ENCODE measurements around the gene HACE1.
"Not testable (repeated sequence)": the region's sequence is repeated elsewhere in the genome, so short reads cannot be mapped to it uniquely, and the experiment has no call there.

Gene HACE1, protein sequence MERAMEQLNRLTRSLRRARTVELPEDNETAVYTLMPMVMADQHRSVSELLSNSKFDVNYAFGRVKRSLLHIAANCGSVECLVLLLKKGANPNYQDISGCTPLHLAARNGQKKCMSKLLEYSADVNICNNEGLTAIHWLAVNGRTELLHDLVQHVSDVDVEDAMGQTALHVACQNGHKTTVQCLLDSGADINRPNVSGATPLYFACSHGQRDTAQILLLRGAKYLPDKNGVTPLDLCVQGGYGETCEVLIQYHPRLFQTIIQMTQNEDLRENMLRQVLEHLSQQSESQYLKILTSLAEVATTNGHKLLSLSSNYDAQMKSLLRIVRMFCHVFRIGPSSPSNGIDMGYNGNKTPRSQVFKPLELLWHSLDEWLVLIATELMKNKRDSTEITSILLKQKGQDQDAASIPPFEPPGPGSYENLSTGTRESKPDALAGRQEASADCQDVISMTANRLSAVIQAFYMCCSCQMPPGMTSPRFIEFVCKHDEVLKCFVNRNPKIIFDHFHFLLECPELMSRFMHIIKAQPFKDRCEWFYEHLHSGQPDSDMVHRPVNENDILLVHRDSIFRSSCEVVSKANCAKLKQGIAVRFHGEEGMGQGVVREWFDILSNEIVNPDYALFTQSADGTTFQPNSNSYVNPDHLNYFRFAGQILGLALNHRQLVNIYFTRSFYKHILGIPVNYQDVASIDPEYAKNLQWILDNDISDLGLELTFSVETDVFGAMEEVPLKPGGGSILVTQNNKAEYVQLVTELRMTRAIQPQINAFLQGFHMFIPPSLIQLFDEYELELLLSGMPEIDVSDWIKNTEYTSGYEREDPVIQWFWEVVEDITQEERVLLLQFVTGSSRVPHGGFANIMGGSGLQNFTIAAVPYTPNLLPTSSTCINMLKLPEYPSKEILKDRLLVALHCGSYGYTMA

DNA sequence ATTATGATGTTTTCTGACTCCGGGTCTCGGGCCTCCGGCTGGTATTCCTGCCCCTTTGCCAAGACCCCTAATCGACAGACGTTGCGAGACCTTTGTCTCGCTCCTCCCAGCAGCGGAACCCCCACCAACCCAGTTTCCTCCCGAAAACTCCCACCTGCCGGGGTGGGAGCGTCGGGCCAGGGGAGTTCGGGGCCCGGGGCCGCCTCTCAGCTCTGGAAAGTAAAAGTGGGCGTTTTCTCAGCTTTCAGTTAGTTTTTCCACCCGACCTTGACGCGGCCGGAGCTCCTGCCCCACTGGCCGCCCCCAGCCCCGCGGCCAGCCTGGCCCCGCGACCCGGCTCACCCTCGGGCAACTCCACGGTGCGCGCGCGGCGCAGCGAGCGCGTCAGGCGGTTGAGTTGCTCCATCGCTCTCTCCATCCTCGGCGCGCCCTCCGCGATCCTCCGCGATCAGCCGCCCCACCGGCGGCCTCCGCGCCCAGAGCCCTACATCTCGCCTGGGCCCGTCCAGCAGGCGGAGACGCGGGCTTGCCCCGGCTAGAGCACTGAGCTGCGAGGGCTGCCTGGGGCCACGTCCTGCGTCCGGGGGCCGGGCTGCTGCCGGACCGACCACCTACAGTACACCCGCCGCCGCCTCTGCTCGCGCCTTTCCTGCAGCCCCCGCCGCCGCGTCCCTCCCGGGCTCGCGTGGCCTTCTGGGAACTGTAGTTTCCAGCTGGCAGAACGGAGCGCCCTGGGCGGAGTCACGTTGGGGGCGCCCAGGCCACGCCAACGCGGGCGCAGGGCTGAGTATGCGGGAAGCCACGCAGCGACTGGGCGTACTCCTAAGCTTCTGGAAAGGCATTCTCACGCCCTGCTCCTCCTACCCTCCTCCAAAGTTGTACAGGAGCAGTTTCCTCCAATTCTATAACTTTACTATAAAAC is at the start of gene HACE1:
Gene HACE1 (minus strand): TSS at position 695 of the 922 bp plus-strand sequence. CDS start 277 bp downstream, at position 418.
- Histone ChIP-seq H3K4me3 (ENCODE audit: low read depth, low read length) (peak within 1 kb of the TSS; percentile 93), H3K9ac (ENCODE audit: low read depth, low read length) (peak within 1 kb of the TSS; percentile 69), H3K36me3 (ENCODE audit: control insufficient read depth, insufficient read depth, low read length) (no peaks in the 10 kb centered on the region), H3K27ac (ENCODE audit: low read depth, low read length) (peak within 1 kb of the TSS; percentile 59), H3K9me3 (ENCODE audit: control insufficient read depth, insufficient read depth, low read length) (no peaks in the 10 kb centered on the region), H3K27me3 (ENCODE audit: control insufficient read depth, insufficient read depth, low read length) (no peaks in the 10 kb centered on the region), H3K4me1 (ENCODE audit: control insufficient read depth, insufficient read depth, low read length) (peaks cover 4% of the 10 kb centered on the region; the same call in 1 of the 2 replicates)

DNA sequence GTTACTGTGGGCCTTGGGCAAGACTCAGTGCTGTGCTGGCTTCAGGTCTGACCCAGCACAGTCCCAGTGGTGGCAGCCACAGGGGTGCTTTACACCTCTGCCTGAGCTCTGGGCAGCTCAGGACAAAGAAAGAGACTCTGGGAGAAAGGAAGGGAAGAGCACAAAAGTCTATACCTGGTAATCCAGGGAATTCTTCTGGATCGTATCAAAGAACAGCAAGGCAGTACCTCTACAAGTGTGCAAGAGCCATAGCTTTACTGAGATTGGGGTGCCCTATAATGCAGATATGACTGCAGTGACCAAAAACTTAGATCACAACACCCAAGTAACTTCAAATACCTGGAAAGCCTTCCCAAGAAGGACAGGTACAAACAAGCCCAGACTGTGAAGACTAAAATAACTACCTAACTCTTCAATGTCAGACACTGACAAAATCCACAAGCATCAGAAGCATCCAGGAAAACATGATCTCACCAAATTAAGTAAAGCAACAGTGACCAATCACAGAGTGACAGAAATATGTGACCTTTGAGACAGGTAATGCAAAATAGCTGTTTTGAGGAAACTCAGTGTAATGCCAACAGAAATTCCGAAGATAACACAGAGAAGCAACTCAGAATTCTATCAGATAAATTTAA is 49.3 kb upstream of the HACE1 start:
- H3K27me3 ChIP-seq (ENCODE audit: control insufficient read depth, insufficient read depth, low read length), result no peaks in the 10 kb centered on the region
- no peaks in the 10 kb centered on the region for H3K36me3 ChIP-seq (ENCODE audit: control insufficient read depth, insufficient read depth, low read length)
- H3K4me3 ChIP-seq (ENCODE audit: low read depth, low read length), result no peak overlapping the region
- H3K4me1 ChIP-seq (ENCODE audit: control insufficient read depth, insufficient read depth, low read length), result no peaks in the 10 kb centered on the region
- H3K9me3 ChIP-seq (ENCODE audit: control insufficient read depth, insufficient read depth, low read length), result no peaks in the 10 kb centered on the region
- no peak overlapping the region for H3K9ac ChIP-seq (ENCODE audit: low read depth, low read length)
- no peak overlapping the region for H3K27ac ChIP-seq (ENCODE audit: low read depth, low read length)

DNA sequence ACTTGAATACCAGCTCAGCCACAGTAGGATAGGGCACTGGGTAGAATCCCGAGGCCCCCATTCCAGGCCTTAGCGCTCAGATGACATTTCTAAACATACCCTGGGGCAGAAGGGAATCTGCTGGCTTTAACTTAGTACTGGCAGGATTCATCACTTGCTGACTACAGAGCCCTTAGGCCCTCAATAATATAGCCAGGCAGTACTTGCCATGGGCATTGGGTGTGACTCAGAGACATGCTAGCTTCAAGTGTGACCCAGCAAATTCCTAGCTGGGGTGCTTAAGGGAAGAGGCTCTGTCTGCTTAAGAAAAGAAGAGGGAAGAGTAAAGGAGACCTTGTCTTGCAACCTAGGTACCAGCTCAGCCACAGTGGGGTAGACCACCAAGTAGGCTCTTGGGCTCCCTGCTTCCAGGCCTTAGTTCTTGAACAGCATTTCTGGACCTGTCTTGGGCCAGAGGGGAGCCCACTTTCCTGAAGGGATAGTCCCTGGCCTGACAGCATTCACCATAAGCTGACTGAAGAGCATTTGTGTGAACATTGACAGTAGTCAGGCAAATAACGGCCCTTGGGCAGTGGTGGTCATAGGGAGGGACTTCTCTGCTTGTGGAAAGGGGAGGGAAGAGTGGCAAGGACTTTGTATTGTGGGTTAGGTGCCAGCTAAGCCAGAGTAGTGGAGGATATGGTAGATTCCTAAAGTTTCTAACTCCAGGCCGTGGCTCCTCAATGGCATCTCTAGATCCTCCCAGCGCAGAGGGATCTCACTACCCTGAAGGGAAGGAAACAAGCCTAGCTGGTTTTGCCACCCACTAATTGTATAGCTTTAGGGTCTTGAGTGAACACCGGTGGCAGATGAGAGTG is 48.5 kb upstream of the HACE1 start:
- no peaks in the 10 kb centered on the region for H3K4me1 ChIP-seq (ENCODE audit: control insufficient read depth, insufficient read depth, low read length)
- H3K9me3 ChIP-seq (ENCODE audit: control insufficient read depth, insufficient read depth, low read length), result no peaks in the 10 kb centered on the region
- H3K4me3 ChIP-seq (ENCODE audit: low read depth, low read length), result no peak overlapping the region
- H3K9ac ChIP-seq (ENCODE audit: low read depth, low read length), result no peak overlapping the region
- H3K27ac ChIP-seq (ENCODE audit: low read depth, low read length), result no peak overlapping the region
- H3K27me3 ChIP-seq (ENCODE audit: control insufficient read depth, insufficient read depth, low read length), result no peaks in the 10 kb centered on the region
- H3K36me3 ChIP-seq (ENCODE audit: control insufficient read depth, insufficient read depth, low read length), result no peaks in the 10 kb centered on the region

DNA sequence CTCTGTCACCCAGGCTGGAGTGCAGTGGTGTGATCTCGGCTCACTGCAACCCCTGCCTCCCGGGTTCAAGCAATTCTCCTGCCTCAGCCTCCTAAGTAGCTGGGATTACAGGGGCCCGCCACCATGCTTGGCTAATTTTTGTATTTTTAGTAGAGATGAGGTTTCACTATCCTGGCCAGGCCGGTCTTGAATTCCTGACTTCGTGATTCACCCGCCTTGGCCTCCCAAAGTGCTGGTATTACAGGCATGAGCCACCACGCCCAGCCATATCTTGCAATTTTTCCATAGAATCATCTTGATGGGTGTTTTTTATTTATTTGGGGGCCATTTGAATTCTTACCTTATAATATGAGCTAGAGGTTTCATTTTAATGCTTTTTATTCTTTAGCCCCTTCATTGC is 39.2 kb upstream of the HACE1 start:
- not testable (repeated sequence) for H3K9ac ChIP-seq (ENCODE audit: low read depth, low read length); H3K4me1 ChIP-seq (ENCODE audit: control insufficient read depth, insufficient read depth, low read length); H3K27me3 ChIP-seq (ENCODE audit: control insufficient read depth, insufficient read depth, low read length); H3K9me3 ChIP-seq (ENCODE audit: control insufficient read depth, insufficient read depth, low read length); H3K36me3 ChIP-seq (ENCODE audit: control insufficient read depth, insufficient read depth, low read length); H3K4me3 ChIP-seq (ENCODE audit: low read depth, low read length); H3K27ac ChIP-seq (ENCODE audit: low read depth, low read length)

DNA sequence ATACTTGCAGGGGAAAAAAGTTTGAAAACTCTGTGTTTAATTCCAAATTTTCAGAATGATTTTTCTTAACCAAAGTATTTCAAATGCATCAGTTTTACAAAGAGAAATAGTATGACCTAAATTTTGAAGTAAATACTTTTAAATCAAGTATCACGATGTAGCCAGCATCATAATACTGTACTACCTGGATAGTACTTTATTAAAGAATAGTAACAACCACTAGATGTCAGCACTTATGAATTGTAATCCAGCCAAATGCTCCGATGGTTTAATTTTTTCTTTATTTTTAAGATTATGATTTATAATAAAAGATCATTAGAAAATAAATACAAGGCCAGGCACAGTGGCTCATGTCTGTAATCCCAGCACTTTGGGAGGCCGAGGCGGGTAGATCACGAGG is 37.2 kb upstream of the HACE1 start:
- Histone ChIP-seq H3K36me3 (ENCODE audit: control insufficient read depth, insufficient read depth, low read length) (no peaks in the 10 kb centered on the region), H3K27ac (ENCODE audit: low read depth, low read length) (no peak overlapping the region), H3K4me3 (ENCODE audit: low read depth, low read length) (no peak overlapping the region), H3K27me3 (ENCODE audit: control insufficient read depth, insufficient read depth, low read length) (no peaks in the 10 kb centered on the region), H3K9ac (ENCODE audit: low read depth, low read length) (no peak overlapping the region), H3K9me3 (ENCODE audit: control insufficient read depth, insufficient read depth, low read length) (no peaks in the 10 kb centered on the region; the same call in 1 of the 2 replicates), H3K4me1 (ENCODE audit: control insufficient read depth, insufficient read depth, low read length) (peaks cover 7% of the 10 kb centered on the region)

DNA sequence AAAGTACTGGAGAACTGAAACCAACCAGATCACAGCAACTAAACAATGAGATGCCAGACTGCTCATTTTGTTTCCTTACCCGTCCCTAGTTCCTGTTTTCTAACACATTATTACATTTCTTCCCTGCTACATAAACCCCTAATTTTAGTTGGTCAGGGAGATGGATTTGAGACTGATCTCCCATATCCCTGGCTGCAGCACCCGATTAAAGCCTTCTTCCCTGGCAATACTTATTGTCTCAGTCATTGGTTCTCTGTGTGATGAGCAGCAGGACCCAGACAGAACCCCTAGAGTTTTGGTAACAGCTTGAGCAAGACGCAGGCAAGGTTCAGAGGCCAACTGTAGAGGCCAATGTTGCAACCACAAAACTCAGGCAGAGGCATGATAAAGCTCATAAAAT is 28.3 kb upstream of the HACE1 start:
- Histone ChIP-seq H3K9ac (ENCODE audit: low read depth, low read length) (no peak overlapping the region), H3K27me3 (ENCODE audit: control insufficient read depth, insufficient read depth, low read length) (no peaks in the 10 kb centered on the region), H3K27ac (ENCODE audit: low read depth, low read length) (no peak overlapping the region), H3K36me3 (ENCODE audit: control insufficient read depth, insufficient read depth, low read length) (no peaks in the 10 kb centered on the region), H3K4me3 (ENCODE audit: low read depth, low read length) (no peak overlapping the region), H3K4me1 (ENCODE audit: control insufficient read depth, insufficient read depth, low read length) (no peaks in the 10 kb centered on the region), H3K9me3 (ENCODE audit: control insufficient read depth, insufficient read depth, low read length) (0 out of 2 replicates have a peak, but pooled peaks cover 3% of the 10 kb centered on the region)

DNA sequence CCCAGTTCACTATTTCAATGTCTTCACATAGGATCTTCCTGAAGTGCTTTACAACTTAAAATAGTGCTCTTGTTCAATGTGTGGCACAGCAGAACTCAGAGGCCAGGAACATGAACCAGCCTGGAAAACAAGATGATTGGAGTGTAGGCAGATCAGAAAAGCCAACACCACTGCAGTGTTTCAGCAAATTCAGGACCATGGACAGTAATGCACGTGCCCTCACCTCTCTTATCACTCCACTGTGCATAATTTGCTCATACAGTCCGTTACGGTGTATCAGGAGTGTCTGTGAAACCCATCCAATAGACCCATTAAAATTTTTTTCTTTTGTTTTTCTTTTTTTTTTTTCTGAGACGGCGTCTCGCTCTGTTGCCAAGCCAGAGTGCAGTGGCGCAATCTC is 27.6 kb upstream of the HACE1 start:
- H3K4me1 ChIP-seq (ENCODE audit: control insufficient read depth, insufficient read depth, low read length), result no peaks in the 10 kb centered on the region
- no peaks in the 10 kb centered on the region for H3K36me3 ChIP-seq (ENCODE audit: control insufficient read depth, insufficient read depth, low read length)
- H3K9me3 ChIP-seq (ENCODE audit: control insufficient read depth, insufficient read depth, low read length), result 0 out of 2 replicates have a peak, but pooled peaks cover 3% of the 10 kb centered on the region
- H3K27me3 ChIP-seq (ENCODE audit: control insufficient read depth, insufficient read depth, low read length), result no peaks in the 10 kb centered on the region
- no peak overlapping the region for H3K4me3 ChIP-seq (ENCODE audit: low read depth, low read length)
- H3K9ac ChIP-seq (ENCODE audit: low read depth, low read length), result no peak overlapping the region
- no peak overlapping the region for H3K27ac ChIP-seq (ENCODE audit: low read depth, low read length)

DNA sequence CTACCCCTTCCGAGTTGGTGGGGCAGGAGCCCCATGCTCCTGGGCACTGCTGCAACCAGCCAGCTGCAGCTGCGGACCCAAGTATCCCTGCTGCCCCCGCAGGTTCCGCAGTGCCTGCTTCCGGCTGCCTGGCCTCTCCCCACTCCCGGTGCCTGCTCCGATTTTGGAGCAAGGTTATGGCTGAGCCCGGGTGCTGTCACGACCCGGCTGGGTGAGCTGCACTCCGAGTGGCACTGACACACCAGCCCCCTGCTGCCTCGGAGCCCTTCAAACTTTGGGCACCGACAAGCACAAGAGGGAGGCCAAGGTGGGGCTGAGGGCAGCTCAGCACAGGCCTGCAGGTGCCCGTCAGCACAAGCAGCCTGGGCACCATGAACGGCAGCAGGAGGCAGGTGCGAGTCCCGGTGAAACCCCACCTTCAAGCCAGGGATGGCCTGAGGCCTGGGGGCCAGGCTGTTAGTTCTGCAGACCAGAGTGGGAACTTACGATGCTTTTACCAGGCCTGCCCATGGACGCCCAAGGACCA is 25.9 kb upstream of the HACE1 start:
- H3K4me3 ChIP-seq (ENCODE audit: low read depth, low read length), result no peak overlapping the region
- H3K36me3 ChIP-seq (ENCODE audit: control insufficient read depth, insufficient read depth, low read length), result no peaks in the 10 kb centered on the region

DNA sequence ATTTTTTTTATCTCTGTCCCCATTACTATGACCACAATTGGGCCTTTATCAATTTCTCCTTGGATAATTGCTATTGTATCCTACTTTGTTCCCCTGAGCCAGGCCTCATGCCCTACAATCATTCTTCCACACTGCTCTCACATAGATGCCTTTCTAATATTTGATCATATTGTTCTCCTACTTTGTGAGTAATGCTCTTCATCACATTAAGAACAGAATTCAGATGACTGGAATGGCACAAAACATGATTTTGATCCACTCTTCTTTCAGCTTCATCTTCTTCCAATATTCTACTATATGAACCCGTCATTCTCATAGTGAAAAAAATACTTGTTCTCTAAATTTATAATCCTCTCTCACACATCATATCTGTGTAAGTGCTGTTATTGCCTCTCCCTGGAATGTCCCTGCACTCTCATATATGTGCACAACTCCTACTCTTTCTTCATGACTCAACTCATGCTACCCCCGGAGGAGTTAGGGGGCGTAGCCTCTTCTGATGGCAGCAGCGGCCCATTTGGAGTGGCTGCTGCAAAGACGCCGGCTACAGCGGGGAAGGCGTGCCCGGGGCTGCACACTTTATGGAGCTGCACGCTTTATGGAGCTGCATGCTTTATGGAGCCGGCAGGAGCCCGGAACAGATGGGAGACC is 25.3 kb upstream of the HACE1 start:
- H3K36me3 ChIP-seq (ENCODE audit: control insufficient read depth, insufficient read depth, low read length), result no peaks in the 10 kb centered on the region
- 0 out of 2 replicates have a peak, but pooled peaks cover 3% of the 10 kb centered on the region for H3K9me3 ChIP-seq (ENCODE audit: control insufficient read depth, insufficient read depth, low read length)
- no peak overlapping the region for H3K4me3 ChIP-seq (ENCODE audit: low read depth, low read length)
- no peaks in the 10 kb centered on the region for H3K27me3 ChIP-seq (ENCODE audit: control insufficient read depth, insufficient read depth, low read length)
- H3K27ac ChIP-seq (ENCODE audit: low read depth, low read length), result no peak overlapping the region
- no peaks in the 10 kb centered on the region for H3K4me1 ChIP-seq (ENCODE audit: control insufficient read depth, insufficient read depth, low read length)
- no peak overlapping the region for H3K9ac ChIP-seq (ENCODE audit: low read depth, low read length)

More for the DNA sequence above, 25.9 kb upstream of the HACE1 start:
- Histone ChIP-seq H3K4me1 (ENCODE audit: control insufficient read depth, insufficient read depth, low read length) (no peaks in the 10 kb centered on the region), H3K27ac (ENCODE audit: low read depth, low read length) (no peak overlapping the region), H3K9ac (ENCODE audit: low read depth, low read length) (no peak overlapping the region), H3K9me3 (ENCODE audit: control insufficient read depth, insufficient read depth, low read length) (0 out of 2 replicates have a peak, but pooled peaks cover 3% of the 10 kb centered on the region), H3K27me3 (ENCODE audit: control insufficient read depth, insufficient read depth, low read length) (no peaks in the 10 kb centered on the region)
